Thyroid gland (tissue), 4 donors: Measurements from ENCODE around the gene BLACAT1.

ENCODE experiments used
- POLR2A ChIP-seq, 2 donors: fragments of 450-650 bp; IDR thresholded peaks; one replicate each; pipeline ENCODE4 v1.6.1; 2017; ENCODE audit warnings: antibody characterized with exemption in 2 of 2, mild to moderate bottlenecking in 2 of 2, moderate library complexity in 1 of 2
- TF ChIP-seq, protein P1 (sequence below), 6 experiments: fragments of 200-600 bp in 3 of 6; fragments of 450-650 bp in 3 of 6; sonication (generic) in 3 of 6; IDR thresholded peaks; one replicate each; pipeline ENCODE4 v1.5.1; 2016 to 2019; ENCODE audit warnings: antibody characterized with exemption in 6 of 6, mild to moderate bottlenecking in 2 of 6, inconsistent platforms in 1 of 6, moderate library complexity in 1 of 6

DNA sequence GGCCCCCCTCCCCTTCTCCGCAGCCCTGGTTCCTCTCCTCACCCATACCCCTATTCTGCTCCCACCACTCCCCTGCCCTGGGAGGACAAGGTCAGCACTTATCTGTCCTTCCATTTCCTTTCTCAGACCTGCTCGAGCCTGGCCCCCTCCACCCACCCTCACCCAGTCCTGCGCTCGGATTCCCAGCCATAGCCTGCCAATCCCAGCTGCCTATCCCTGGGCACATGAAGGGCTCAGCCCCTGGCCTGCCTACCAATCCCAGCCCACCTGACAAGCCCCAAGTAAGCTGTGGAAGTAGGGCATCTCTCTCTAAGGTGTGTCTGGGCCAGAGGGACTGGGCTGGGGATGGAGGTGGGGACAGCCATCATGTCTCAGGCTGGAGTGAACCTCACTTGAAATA, 5.4 kb downstream of the BLACAT1 start:
- TF ChIP-seq, protein P1, sequence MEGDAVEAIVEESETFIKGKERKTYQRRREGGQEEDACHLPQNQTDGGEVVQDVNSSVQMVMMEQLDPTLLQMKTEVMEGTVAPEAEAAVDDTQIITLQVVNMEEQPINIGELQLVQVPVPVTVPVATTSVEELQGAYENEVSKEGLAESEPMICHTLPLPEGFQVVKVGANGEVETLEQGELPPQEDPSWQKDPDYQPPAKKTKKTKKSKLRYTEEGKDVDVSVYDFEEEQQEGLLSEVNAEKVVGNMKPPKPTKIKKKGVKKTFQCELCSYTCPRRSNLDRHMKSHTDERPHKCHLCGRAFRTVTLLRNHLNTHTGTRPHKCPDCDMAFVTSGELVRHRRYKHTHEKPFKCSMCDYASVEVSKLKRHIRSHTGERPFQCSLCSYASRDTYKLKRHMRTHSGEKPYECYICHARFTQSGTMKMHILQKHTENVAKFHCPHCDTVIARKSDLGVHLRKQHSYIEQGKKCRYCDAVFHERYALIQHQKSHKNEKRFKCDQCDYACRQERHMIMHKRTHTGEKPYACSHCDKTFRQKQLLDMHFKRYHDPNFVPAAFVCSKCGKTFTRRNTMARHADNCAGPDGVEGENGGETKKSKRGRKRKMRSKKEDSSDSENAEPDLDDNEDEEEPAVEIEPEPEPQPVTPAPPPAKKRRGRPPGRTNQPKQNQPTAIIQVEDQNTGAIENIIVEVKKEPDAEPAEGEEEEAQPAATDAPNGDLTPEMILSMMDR (IDR thresholded peaks at IDR 0.05): no peak
- no peak for TF ChIP-seq POLR2A (IDR thresholded peaks at IDR 0.05)
